ENCODE measurements around the gene CLDN25.
A peak's percentile ranks its signal among the peaks of the same experiment; 100 is the strongest.
"Not testable (repeated sequence)": the region's sequence is repeated elsewhere in the genome, so short reads cannot be mapped to it uniquely, and the experiment has no call there.

Gene CLDN25

DNA sequence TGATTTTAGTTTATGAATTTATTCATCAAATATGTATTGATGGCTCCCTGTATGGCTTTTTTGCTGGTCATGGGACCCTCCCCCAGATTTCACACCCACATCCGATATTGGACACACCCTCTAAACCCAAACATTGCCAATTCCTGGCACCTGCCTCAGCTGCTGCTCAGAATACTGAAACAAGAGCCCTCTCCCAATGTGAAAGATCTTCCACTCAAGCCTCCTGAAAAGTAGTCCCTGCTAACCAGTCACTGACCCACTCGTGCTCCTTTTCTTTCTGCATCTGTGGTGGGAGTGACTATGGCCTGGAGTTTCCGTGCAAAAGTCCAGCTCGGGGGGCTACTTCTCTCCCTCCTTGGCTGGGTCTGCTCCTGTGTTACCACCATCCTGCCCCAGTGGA is at the start of gene CLDN25:
Gene CLDN25 (plus strand): TSS at position 301 of the 400 bp plus-strand sequence. CDS start 0 bp downstream, at position 301.
- no peak for DNase-seq

DNA sequence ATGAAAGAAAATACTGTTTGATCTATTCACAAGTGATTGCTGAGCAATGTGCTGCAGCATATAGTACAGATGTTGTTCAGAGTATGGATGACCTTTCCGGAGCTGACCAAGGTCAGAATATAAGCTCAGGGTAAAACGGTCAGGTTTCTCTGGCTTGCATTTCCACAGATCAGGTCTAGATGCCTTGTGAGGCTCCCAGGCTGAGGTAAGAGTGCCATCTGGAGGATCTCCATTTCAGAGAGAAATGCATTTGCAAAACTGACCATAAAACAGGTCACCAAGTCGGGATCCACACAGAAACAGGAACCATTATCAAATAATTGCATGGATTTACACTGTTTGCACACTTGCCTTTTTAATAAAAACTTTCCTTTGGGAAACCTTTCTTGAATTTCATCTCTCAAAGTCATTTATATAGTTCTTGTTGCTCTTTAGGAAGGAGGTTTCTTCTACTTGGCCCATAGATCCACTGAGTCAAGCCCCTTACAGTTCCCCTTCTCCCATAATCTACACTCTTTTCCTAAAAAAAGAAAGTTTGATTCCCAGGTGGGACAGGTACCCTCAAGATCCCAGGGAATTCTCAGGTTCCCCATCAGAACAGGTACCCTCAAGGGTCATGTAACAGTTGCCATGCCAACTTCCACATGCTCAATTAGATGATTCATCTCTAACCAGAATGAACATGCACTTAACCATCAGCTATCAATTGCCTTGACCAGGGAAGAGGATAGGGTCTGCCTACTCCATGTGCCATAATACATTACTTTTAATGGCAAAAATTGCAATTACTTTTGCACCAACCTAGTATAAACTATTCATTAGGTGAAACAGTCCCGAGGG is 48.5 kb upstream of the CLDN25 start:
- peak; percentile 58 to 65 for DNase-seq

DNA sequence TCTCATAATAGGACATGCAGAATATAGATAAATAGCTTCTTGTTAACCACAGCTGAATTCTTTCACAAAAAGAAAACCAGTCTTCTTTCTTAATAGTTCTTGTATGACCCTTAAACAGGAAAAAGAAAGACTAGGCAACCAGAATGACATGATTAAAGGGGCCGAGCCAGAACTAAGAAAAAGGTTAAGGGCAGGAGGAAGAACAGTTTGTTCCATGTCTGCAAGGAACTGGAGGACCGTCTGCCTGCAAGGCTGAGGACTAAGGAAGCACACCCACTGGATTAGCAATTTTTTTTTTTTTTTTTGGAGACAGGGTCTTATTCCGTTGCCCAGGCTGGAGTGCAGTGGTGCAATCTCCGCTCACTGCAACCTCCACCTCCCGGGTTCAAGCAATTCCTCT is 47.5 kb upstream of the CLDN25 start:
- no peak for DNase-seq

DNA sequence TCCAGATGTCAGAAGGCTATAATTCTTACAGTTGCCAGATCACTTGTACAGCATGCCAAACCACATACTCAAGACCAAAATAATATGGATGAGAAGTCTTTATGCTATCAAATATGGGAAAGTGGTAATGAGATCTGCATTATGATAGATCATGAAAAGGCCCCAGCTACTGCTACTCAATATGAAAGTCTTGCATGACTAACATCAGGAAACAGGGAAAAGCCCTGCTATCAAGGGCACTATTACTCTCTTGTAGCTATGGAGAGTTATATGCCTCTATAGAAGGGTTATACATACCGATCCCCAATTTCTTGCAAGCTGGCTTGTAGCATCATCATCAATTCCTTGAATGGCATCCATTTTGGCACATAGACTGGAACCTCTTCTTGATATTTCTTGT is 43.3 kb upstream of the CLDN25 start:
- DNase-seq = no peak

DNA sequence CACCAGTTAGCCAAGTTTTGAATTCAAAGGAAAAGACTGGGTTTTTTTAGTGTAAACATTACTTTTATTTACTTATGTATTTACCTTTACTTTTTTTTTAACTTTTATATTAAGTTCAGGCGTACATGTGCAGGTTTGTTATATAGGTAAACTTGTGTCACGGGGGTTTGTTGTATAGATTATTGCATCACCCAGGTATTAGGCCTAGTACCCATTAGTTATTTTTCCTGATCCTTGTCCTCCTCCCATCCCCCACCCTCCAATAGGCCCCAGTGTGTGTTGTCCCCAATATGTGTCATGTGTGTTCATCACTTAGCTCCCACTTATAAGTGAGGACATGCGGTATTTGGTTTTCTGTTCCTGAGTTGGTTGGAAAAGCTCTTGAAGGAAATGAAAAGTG is 26.7 kb upstream of the CLDN25 start:
- no peak for DNase-seq

DNA sequence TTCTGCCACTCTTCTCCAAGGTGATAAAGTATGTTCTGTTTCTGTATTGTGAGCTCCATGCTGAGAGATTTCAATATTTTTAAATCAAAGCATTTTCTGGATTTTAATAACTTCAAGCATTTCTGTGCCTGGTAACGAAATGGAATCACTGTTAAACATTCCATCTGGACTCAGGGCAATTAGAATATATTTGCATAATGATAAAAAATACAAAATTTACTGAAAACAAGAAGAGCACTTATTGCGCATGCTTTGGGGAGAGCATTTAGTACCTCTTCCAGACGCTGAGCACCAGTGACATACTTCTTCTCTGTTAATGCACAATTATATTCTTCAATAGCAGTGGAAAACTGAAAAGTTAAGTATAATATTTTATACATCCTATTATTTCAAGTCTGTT is 19.4 kb upstream of the CLDN25 start:
- no peak for DNase-seq

DNA sequence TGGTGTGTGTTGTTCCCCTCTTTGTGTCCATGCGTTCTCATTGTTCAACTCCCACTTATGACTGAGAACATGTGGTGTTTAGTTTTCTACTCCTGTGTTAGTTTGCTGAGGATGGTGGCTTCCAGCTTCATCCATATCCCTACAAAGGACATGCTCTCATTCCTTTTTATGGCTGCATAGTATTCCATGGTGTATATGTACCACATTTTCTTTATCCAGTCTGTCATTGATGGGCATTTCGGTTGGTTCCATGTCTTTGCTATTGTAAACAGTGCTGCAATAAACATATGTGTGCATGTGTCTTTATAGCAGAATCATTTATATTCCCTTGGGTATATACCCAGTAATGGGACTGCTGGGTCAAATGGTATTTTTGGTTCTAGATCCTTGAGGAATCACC is 16.6 kb upstream of the CLDN25 start:
- DNase-seq = not testable (repeated sequence)

DNA sequence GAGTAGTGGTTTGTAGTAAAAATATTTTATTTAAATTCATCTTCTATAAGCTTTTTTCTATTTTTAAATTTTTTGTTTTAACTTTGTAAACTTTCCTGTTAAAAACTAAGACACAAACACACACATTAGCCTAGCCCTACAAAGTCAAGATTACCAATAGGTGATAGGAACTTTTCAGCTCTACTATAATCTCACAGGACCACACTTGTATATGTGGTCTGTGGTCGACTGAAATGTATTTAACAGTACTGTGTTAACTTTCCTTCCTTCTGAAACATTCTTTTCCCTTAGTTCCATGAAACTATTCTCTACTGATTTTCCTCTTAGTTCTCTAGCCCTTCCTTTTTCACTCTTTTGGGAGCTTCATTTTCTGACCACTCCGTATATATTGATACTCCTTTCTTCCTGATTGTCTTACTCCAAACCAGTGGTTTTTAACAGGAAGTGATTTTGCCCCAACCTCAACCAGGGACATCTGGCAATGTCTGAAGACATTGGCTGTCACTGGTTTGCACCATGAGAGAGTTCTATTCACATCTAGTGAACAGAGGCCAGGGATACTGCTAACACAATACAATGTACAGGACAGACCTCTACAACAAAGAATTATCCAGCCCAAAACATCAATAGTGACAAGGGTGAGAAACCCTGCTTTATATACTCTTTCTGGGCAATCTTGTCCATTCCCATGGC is 14.9 kb upstream of the CLDN25 start:
- no peak for DNase-seq

DNA sequence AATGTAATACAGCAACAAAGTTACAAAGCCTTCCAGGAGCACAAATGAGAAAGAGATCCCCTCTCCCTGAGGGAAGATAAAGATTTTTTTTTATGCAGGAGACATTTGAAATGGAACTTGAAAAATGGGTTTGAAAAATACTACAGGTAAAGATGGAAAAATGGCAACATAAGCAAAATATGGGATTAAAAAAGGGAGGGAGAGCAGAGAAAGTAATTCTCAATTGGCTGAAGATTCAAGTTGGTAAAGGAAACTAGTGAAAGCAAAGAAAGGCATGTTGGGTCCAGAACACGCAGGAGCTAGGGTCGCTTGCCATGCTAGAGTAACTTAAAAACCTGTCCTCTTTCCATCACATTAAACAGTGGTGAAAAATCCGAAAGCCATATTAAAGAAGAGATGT is 7.6 kb upstream of the CLDN25 start:
- no peak for DNase-seq

DNA sequence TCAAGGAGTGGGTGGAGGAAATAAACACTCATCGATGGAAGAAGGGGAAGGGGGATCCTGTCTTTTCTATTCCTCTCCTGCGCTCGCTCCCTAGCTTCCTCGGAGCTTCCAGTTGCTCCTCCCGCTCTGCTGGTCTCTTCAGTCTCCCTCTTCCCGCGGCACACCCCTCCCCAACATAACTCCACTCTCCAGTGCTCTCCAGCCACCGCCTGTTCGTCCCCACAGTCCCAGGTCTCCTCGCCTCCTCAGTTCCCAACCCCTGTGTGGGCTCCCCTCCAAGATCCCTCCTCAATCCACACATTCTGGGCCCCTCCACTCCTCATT is 6.5 kb upstream of the CLDN25 start:
- peak in 1 of 2 experiments; percentile 23 for DNase-seq

DNA sequence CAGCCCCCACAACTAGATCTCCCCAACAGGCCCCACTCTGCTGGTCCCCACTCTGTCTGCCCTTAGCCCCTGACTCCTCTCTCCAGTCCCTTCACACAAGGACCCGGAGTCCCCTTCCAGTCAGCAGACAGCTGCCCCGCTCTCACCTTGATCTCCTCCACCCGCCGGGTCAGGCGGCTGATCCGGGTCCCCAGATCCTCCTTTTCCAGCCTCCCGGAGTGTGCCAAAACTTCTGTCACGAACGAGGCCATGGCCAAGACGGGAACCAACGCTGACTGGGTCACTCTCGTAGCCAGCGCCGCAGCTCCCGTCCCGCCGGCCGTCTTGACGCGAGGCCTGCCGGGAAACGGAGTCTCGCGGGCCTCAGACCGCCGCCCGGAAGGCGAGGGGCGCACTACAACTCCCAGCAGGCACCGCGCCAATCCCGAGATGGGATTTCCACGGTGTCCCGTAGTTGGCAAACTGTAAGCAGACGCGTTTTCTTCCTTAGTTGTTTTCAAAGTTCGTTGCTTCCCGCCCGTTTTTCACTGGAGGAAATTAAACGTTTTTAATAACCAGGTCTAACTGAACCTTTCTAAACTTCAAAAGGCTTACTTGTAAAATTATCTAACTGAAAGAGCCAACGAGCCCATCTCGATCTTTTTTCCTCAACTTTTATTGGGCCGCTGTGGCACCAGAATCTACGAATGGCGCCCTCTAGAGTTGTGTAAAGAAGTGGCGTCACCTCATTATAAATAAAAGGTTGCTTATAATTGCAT is 6.0 kb upstream of the CLDN25 start, which contains the start of gene ZW10:
Gene ZW10 (minus strand): TSS at position 277 of the 758 bp plus-strand sequence. CDS start 26 bp downstream, at position 251.
- peak; percentile 87 to 94 for DNase-seq

DNA sequence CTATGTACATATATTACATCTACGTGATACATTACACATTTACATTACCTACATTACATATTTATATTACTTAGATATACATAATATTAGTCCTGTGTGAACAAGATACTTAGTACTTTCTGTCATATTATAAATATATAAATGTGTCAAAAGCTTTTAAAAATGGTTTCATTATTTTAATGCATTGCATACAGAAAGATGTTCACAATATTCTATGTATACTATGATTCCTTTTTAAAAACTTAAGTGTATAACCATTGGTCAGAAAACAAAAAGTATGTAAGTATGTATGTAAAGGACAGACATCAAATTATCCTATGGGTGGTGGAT is 5.5 kb upstream of the CLDN25 start:
- no peak for DNase-seq

DNA sequence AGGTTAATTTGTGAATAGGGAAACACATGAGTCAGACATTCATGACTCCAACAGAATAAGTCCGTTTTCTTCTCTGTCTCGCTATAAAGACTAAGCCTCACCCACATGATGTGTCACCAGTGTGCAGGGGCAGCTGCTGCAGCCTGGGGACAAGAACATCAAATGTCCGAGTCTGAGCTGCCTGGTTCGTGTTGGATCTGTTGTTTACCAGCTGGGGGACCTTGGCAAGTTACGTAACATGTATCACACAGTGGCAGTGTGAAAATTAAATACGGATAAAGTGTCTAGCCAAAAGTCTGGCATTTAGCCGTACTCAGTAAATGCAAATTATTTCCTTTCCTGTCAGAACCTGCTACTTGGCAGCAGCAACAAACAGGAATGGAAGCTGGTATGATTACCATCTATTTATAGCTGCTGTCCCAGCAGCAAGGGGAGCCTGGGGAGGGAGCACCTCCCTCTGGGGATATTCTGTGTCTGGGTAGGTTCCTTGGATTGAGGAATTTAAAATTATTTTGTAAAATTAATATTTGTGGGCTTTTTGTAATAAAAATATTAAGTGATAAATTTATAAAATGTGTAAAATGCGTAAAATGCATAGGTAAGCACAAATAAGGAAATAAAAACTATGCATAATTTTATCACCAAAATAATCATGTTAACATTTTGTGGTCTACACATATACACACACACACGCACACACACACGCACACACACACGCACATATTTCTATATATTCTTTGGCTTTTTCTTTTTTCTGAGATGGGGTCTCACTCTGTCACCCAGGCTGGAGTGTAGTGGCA is 1.3 kb upstream of the CLDN25 start:
- DNase-seq = peak; percentile 4 to 17

DNA sequence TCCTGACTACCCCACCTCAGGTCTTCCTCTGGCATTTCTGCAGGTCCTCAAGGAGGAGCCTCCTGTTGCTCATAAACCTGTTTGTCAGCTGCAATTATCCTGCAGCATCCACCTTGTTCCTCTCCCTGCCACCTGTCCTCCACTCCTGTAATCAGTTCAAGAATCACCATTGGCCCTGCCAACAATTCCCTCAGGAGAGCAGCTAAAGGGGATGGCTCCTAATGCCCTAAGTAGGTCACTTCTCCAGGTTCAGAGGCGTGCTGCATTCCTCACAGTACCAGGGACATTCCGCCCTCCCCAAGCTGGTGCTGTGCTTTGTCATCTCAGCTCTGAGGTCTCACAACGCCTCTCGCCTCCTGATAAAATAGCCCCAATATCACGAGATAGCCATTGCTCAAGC is 2.1 kb downstream of the CLDN25 start:
- no peak for DNase-seq

DNA sequence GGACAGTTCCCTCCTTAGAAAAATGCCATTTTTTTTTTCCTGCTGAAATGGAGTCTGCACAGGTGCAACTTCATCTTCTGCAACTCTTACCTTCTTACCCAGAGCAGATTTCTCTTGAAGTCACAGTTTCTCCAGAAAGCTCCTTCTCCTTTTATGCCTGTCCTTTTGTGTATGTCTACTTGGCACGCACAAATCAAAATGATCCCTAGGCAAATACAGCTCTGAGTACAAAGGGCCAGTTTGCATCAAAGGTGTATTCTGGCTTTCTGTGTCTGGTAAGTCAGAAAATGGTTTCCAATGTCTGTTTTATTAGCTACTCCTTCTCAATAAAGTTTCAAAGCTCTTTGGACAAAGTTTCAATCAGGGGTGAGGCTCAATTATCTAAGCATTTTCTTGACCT is 2.5 kb downstream of the CLDN25 start:
- DNase-seq = no peak

DNA sequence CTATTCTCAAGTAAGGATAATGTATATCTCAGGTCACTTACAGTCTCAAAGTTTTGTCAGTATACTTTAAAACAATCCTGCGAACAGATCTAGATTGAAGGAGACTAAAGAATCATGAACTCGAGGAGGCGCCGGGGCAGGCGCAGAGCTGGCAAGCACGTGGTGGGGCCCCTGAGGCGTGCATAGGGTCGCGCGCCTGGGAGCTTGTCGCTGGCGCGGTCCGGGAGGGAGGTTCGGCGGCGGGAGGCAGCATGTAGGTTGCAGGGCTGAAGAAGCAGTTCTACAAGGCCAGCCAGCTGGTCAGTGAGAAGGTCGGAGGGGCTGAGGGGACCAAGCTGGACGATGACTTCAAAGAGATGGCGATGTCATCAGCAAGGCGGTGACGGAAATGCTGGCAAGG is 9.4 kb downstream of the CLDN25 start:
- DNase-seq = not testable (repeated sequence)

DNA sequence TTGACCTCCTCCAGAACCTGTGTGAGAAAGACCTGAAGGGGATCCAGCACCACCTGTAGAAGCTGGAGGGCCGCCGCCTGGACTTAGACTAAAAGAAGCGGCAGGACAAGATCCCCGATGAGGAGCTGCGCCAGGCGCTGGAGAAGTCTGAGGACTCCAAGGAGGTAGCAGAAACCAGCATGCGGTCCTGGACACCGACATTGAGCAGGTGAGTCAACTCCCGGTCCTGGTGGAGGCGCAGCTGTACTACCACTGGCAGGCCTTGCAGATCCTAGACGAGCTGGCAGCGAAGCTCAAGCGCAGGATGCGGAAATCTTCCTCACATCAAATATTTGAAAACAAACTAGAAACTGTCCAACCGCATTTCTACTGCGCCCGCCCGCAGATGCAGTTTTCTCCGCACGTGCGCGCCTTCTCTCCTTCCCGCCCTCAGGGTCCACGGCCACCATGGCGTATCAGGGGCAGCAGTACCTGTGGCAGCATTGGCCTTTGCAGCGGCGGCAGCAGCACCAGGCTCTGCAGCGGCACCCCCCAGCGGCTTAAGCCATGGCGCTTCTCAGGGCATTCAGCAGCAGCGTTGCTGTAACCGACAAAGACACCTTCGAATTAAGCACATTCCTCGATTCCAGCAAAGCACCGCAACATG is 10.2 kb downstream of the CLDN25 start:
- no peak for DNase-seq

DNA sequence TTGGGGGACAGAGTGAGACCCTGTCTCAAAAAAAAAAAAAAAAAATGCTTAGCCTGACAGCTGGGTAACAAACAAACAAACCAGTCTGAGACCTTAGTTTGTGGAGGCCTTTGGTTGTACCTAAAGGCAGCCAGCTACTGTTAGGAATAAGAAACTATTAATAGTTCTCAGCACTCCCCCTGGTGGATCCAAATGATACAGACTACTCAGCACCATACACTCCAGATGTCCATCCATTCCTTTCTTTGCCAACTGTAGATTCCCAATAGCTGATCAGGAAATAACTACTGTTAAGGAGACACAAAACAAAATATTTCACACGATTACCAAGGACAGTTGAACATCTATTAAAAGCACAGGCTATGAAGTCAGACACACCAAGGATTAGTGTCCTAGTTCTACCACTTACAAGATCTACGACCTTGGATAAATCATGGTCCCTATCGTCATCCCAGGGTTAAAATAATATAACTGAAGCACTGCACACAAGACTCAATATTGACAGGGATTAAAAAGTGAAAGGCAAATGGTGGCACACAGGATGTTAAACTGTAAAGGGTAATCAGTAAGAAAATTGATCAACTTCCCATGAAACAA is 17.2 kb downstream of the CLDN25 start:
- DNase-seq = peak; percentile 42

DNA sequence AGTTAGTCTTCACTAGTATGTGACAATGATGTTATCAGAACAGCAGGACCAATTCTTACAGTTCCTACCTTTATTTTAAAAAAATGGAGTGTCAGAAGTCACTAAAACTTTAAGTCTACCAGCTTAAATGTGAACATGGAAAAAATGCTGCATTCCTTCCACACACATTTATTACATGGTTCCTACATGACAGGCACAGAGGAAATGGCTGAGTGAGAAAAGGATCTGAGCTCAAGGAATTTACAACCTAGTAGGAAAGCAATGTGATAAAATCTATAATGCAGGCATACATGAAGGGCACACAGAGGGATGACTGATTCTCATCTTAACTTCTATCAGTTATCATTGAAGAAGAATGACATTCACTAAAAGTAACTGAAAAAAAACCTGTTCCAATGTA is 23.0 kb downstream of the CLDN25 start:
- no peak for DNase-seq

DNA sequence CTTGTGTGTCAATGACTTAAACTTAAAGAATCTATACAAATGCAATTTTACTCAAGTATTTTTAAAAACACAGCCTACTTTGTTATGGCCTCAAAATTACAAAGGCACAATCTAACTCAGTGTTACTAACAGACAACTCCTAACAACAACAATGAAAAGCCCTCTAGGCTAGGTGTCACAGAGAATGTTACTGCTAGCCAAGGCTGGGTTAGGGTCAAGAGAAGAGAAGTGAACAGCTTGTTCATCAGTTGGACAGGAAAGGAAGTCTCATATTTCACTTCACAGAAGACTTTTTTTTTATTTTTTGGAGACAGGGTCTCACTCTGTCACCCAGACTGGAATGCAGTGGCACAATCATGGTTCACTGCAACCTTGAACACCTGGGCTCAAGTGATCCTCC is 26.0 kb downstream of the CLDN25 start:
- no peak for DNase-seq

DNA sequence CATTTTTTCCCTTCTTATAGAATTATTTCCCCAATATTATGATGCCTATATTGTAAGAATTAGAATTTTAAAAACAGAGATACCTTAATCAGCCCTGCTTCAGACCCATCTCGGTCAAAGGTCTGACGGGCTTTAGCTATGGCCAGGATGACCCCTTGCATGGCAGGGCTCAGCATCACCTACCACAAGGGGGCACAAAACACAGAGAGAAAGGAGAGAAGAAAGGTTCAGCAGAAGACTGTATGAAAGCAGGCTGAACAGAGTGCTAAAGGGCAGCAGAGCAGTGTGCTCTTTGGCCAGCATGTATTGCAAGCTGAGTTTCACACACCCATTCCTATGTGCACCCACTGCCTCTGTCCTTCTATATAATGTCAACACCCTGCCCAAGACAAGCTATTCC is 26.8 kb downstream of the CLDN25 start:
- DNase-seq = peak; percentile 25 to 33

DNA sequence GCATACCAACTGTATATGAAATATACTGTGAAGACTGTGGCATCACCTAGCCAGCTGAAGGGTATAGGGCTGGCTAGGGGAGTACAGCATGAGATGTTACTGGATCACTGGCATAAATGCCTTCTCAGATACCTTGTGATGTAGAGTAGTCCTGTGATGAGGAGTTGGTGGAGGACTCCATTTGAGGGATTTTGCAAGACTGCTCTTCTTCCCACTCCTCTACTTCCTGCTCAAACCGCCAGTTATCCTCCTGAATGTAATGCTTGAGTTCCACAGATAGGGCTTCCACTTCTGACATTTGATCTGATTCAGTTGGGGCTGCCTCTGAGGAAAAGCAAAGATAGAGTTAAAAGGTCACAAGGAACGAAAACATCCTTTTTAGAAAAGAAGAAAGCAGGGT is 29.3 kb downstream of the CLDN25 start:
- DNase-seq = no peak
